Measurements from ENCODE around the gene MINDY3. TPM values are rescaled to one million over a fixed set of nuclear protein-coding genes. Genes with fewer than 3 reads are reported as not detected.

The MINDY3 gene
- total RNA-seq, 1 experiment from 2014 or later, result 11.3 TPM

DNA sequence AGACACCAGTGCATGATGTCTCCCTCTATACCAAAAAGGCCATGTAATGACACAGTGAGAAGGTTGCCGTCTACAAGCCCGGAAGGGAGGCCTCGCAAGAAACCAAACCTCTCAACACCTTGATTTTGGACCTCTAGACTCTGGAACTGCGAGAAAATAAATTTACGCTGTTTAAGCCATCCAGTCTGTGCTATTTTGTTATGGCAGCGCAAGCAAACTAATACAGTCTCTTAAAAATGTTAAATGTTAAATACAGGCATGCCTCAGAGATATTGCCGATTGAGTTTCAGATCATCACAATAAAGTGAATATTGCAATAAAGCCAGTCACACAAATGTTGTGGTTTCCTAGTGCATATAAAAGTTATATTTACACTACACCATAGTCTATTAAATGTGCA is 5.0 kb upstream of the MINDY3 start:
- Mint-ChIP-seq H3K4me1 (no peaks in the 10 kb centered on the region), H3K36me3 (no peaks in the 10 kb centered on the region), H3K9me3 (peaks cover 22% of the 10 kb centered on the region), H3K27ac (no peak overlapping the region), H3K27me3 (ENCODE audit: low read depth) (peaks cover 86% of the 10 kb centered on the region), H3K4me3 (no peak overlapping the region)
- no peak for DNase-seq (ENCODE audit: low spot score)
- CTCF ChIA-PET, result no interaction called here
- ATAC-seq, result no peak
- POLR2A ChIA-PET, result no interaction called here
- TF ChIP-seq NFE2L1 (CRISPR knock-in tag; IDR thresholded peaks at IDR 0.05) (no peak), ZNF423 (CRISPR knock-in tag; IDR thresholded peaks at IDR 0.05) (no peak), TCF7 (CRISPR knock-in tag; IDR thresholded peaks at IDR 0.05; ENCODE audit: low read depth) (no peak), TP53 (CRISPR knock-in tag; IDR thresholded peaks at IDR 0.05) (no peak), EMX1 (CRISPR knock-in tag; IDR thresholded peaks at IDR 0.05) (no peak), ZNF232 (CRISPR knock-in tag; IDR thresholded peaks at IDR 0.05) (no peak), TEAD1 (CRISPR knock-in tag; IDR thresholded peaks at IDR 0.05) (no peak), ZNF416 (CRISPR knock-in tag; IDR thresholded peaks at IDR 0.05) (no peak), RELA (CRISPR knock-in tag; IDR thresholded peaks at IDR 0.05; ENCODE audit: borderline replicate concordance) (no peak), ZNF219 (CRISPR knock-in tag; IDR thresholded peaks at IDR 0.05; ENCODE audit: borderline replicate concordance) (no peak), ZNF138 (CRISPR knock-in tag; conservative IDR thresholded peaks at IDR 0.05) (no peak), FOXJ3 (CRISPR knock-in tag; IDR thresholded peaks at IDR 0.05; ENCODE audit: borderline replicate concordance) (no peak)
- TF ChIP-seq, protein P1, sequence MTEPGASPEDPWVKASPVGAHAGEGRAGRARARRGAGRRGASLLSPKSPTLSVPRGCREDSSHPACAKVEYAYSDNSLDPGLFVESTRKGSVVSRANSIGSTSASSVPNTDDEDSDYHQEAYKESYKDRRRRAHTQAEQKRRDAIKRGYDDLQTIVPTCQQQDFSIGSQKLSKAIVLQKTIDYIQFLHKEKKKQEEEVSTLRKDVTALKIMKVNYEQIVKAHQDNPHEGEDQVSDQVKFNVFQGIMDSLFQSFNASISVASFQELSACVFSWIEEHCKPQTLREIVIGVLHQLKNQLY (CRISPR knock-in tag; IDR thresholded peaks at IDR 0.05), result no peak
- TF ChIP-seq, protein P2, sequence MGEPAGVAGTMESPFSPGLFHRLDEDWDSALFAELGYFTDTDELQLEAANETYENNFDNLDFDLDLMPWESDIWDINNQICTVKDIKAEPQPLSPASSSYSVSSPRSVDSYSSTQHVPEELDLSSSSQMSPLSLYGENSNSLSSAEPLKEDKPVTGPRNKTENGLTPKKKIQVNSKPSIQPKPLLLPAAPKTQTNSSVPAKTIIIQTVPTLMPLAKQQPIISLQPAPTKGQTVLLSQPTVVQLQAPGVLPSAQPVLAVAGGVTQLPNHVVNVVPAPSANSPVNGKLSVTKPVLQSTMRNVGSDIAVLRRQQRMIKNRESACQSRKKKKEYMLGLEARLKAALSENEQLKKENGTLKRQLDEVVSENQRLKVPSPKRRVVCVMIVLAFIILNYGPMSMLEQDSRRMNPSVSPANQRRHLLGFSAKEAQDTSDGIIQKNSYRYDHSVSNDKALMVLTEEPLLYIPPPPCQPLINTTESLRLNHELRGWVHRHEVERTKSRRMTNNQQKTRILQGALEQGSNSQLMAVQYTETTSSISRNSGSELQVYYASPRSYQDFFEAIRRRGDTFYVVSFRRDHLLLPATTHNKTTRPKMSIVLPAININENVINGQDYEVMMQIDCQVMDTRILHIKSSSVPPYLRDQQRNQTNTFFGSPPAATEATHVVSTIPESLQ (CRISPR knock-in tag; IDR thresholded peaks at IDR 0.05), result no peak
- TF ChIP-seq, protein P3, sequence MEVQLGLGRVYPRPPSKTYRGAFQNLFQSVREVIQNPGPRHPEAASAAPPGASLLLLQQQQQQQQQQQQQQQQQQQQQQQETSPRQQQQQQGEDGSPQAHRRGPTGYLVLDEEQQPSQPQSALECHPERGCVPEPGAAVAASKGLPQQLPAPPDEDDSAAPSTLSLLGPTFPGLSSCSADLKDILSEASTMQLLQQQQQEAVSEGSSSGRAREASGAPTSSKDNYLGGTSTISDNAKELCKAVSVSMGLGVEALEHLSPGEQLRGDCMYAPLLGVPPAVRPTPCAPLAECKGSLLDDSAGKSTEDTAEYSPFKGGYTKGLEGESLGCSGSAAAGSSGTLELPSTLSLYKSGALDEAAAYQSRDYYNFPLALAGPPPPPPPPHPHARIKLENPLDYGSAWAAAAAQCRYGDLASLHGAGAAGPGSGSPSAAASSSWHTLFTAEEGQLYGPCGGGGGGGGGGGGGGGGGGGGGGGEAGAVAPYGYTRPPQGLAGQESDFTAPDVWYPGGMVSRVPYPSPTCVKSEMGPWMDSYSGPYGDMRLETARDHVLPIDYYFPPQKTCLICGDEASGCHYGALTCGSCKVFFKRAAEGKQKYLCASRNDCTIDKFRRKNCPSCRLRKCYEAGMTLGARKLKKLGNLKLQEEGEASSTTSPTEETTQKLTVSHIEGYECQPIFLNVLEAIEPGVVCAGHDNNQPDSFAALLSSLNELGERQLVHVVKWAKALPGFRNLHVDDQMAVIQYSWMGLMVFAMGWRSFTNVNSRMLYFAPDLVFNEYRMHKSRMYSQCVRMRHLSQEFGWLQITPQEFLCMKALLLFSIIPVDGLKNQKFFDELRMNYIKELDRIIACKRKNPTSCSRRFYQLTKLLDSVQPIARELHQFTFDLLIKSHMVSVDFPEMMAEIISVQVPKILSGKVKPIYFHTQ (CRISPR knock-in tag; IDR thresholded peaks at IDR 0.05), result no peak
- TF ChIP-seq, protein P4, sequence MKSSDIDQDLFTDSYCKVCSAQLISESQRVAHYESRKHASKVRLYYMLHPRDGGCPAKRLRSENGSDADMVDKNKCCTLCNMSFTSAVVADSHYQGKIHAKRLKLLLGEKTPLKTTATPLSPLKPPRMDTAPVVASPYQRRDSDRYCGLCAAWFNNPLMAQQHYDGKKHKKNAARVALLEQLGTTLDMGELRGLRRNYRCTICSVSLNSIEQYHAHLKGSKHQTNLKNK (CRISPR knock-in tag; IDR thresholded peaks at IDR 0.05), result no peak
- TF ChIP-seq, protein P5, sequence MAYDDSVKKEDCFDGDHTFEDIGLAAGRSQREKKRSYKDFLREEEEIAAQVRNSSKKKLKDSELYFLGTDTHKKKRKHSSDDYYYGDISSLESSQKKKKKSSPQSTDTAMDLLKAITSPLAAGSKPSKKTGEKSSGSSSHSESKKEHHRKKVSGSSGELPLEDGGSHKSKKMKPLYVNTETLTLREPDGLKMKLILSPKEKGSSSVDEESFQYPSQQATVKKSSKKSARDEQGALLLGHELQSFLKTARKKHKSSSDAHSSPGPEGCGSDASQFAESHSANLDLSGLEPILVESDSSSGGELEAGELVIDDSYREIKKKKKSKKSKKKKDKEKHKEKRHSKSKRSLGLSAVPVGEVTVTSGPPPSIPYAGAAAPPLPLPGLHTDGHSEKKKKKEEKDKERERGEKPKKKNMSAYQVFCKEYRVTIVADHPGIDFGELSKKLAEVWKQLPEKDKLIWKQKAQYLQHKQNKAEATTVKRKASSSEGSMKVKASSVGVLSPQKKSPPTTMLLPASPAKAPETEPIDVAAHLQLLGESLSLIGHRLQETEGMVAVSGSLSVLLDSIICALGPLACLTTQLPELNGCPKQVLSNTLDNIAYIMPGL (CRISPR knock-in tag; IDR thresholded peaks at IDR 0.05), result no peak
- TF ChIP-seq, protein P6, sequence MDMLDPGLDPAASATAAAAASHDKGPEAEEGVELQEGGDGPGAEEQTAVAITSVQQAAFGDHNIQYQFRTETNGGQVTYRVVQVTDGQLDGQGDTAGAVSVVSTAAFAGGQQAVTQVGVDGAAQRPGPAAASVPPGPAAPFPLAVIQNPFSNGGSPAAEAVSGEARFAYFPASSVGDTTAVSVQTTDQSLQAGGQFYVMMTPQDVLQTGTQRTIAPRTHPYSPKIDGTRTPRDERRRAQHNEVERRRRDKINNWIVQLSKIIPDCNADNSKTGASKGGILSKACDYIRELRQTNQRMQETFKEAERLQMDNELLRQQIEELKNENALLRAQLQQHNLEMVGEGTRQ (CRISPR knock-in tag; IDR thresholded peaks at IDR 0.05), result no peak
- TF ChIP-seq, protein P7, sequence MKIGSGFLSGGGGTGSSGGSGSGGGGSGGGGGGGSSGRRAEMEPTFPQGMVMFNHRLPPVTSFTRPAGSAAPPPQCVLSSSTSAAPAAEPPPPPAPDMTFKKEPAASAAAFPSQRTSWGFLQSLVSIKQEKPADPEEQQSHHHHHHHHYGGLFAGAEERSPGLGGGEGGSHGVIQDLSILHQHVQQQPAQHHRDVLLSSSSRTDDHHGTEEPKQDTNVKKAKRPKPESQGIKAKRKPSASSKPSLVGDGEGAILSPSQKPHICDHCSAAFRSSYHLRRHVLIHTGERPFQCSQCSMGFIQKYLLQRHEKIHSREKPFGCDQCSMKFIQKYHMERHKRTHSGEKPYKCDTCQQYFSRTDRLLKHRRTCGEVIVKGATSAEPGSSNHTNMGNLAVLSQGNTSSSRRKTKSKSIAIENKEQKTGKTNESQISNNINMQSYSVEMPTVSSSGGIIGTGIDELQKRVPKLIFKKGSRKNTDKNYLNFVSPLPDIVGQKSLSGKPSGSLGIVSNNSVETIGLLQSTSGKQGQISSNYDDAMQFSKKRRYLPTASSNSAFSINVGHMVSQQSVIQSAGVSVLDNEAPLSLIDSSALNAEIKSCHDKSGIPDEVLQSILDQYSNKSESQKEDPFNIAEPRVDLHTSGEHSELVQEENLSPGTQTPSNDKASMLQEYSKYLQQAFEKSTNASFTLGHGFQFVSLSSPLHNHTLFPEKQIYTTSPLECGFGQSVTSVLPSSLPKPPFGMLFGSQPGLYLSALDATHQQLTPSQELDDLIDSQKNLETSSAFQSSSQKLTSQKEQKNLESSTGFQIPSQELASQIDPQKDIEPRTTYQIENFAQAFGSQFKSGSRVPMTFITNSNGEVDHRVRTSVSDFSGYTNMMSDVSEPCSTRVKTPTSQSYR (CRISPR knock-in tag; IDR thresholded peaks at IDR 0.05), result no peak
- TF ChIP-seq, protein P8, sequence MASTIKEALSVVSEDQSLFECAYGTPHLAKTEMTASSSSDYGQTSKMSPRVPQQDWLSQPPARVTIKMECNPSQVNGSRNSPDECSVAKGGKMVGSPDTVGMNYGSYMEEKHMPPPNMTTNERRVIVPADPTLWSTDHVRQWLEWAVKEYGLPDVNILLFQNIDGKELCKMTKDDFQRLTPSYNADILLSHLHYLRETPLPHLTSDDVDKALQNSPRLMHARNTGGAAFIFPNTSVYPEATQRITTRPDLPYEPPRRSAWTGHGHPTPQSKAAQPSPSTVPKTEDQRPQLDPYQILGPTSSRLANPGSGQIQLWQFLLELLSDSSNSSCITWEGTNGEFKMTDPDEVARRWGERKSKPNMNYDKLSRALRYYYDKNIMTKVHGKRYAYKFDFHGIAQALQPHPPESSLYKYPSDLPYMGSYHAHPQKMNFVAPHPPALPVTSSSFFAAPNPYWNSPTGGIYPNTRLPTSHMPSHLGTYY (CRISPR knock-in tag; IDR thresholded peaks at IDR 0.05), result no peak

All from WTC11 (cell line).